B cell (primary cell): ENCODE results near the gene COLEC12. TPM values are rescaled to one million over a fixed set of nuclear protein-coding genes. Genes with fewer than 3 reads are reported as not detected.

Experiments
- ATAC-seq: fragments of 200-7000 bp; cut with Tn5 transposase; one replicate; pipeline ENCODE4 v1.10.0; 2021; ENCODE audit warnings: low read depth, mild to moderate bottlenecking, moderate number of reproducible peaks, moderate library complexity
- CTCF ChIA-PET: fragments of 350-600 bp; sonication (Branson Sonifier 250); formaldehyde crosslinking; loops from one replicate; lab custom pipeline; 2021; ENCODE audit warnings: antibody characterized with exemption, inconsistent platforms; lab: Charles Lee
- POLR2A ChIA-PET: fragments of 350-600 bp; sonication (Branson Sonifier 250); formaldehyde crosslinking; loops from one replicate; lab custom pipeline; 2021; ENCODE audit warnings: antibody characterized with exemption; lab: Charles Lee
- DNase-seq: peaks from one replicate; pipeline ENCODE4 v3.0.0; 2013
- H2AFZ ChIP-seq: 2 replicates; pipeline ENCODE4 v1.6.1; 2012; ENCODE audit warnings: mild to moderate bottlenecking, low read depth, low read length; ENCODE audit not compliant: insufficient read depth, poor library complexity, severe bottlenecking
- H3K27ac ChIP-seq, 2 donors: 1 replicate in 1 of 2; 2 replicates in 1 of 2; pipeline ENCODE4 v1.5.1; 2012 to 2013; ENCODE audit warnings: low read length in 2 of 2, mild to moderate bottlenecking in 2 of 2, moderate library complexity in 1 of 2
- H3K27me3 ChIP-seq, 4 experiments: fragments of 200-600 bp in 1 of 4; sonication (generic) in 1 of 4; replicated peaks in 1 of 4; 1 replicate in 2 of 4; 2 replicates in 2 of 4; pipeline versions ENCODE4 v1.6.1 to v1.7.0; 2013 to 2016; ENCODE audit warnings: low read length in 3 of 4, mild to moderate bottlenecking in 2 of 4, mixed read lengths in 1 of 4, moderate library complexity in 1 of 4; ENCODE audit not compliant: insufficient read depth in 4 of 4, control insufficient read depth in 3 of 4; ENCODE audit errors: control extremely low read depth in 1 of 4
- H3K36me3 ChIP-seq, 2 experiments: replicated peaks in 1 of 2; 1 replicate in 1 of 2; 2 replicates in 1 of 2; pipeline versions ENCODE4 v1.6.1 to v1.7.1; 2013; ENCODE audit warnings: low read length in 1 of 2; ENCODE audit not compliant: insufficient read depth in 2 of 2, control insufficient read depth in 1 of 2; ENCODE audit errors: control extremely low read depth in 1 of 2, extremely low read depth in 1 of 2
- H3K4me1 ChIP-seq, 2 donors: fragments of 200-600 bp in 1 of 2; sonication (generic) in 1 of 2; 1 replicate in 1 of 2; 2 replicates in 1 of 2; pipeline versions ENCODE4 v1.5.1 to v1.6.1; 2013 to 2017; ENCODE audit warnings: low read length in 2 of 2; ENCODE audit not compliant: control insufficient read depth in 2 of 2, insufficient read depth in 2 of 2
- H3K4me2 ChIP-seq: replicated peaks from 2 replicates; pipeline ENCODE3; 2012; ENCODE audit warnings: mild to moderate bottlenecking, low read depth, low read length; ENCODE audit not compliant: poor library complexity, severe bottlenecking
- H3K4me3 ChIP-seq, 5 experiments: fragments of 200-600 bp in 1 of 5; sonication (generic) in 1 of 5; 1 replicate in 3 of 5; 2 replicates in 2 of 5; pipeline versions ENCODE4 v1.5.1 to v1.7.0; 2011 to 2016; ENCODE audit warnings: low read length in 4 of 5, mild to moderate bottlenecking in 4 of 5, low read depth in 2 of 5, control low read depth in 1 of 5, moderate library complexity in 1 of 5; ENCODE audit not compliant: insufficient read depth in 1 of 5; ENCODE audit errors: control extremely low read depth in 1 of 5, extremely low read depth in 1 of 5
- H3K79me2 ChIP-seq: fragments of 200-600 bp; sonication (generic); one replicate; pipeline ENCODE4 v1.6.0; 2016; ENCODE audit warnings: low read length; ENCODE audit not compliant: control insufficient read depth, insufficient read depth
- H3K9ac ChIP-seq: fragments of 200-600 bp; sonication (generic); 2 replicates; pipeline ENCODE4 v1.6.1; 2017; ENCODE audit warnings: mild to moderate bottlenecking, low read length, moderate library complexity
- H3K9me3 ChIP-seq, 3 donors: one replicate each; pipeline versions ENCODE4 v1.6.1 to v1.7.1; 2013; ENCODE audit warnings: low read length in 2 of 3; ENCODE audit not compliant: control insufficient read depth in 2 of 3, insufficient read depth in 1 of 3; ENCODE audit errors: control extremely low read depth in 1 of 3
- H4K20me1 ChIP-seq: 2 replicates; pipeline ENCODE4 v1.6.0; 2012; ENCODE audit warnings: mild to moderate bottlenecking, low read length; ENCODE audit not compliant: insufficient read depth, control insufficient read depth, poor library complexity, severe bottlenecking
- H3K27ac Mint-ChIP-seq: one replicate; pipeline ENCODE4 v1.8.0; 2021; ENCODE audit warnings: mixed read lengths
- H3K27me3 Mint-ChIP-seq: one replicate; pipeline ENCODE4 v1.8.0; 2021; ENCODE audit warnings: mixed read lengths
- H3K4me1 Mint-ChIP-seq: one replicate; pipeline ENCODE4 v1.8.0; 2021; ENCODE audit warnings: mixed read lengths
- H3K4me3 Mint-ChIP-seq: one replicate; pipeline ENCODE4 v1.8.0; 2021; ENCODE audit warnings: mixed read lengths
- H3K9me3 Mint-ChIP-seq: one replicate; pipeline ENCODE4 v1.8.0; 2022; ENCODE audit warnings: mixed read lengths; ENCODE audit not compliant: insufficient read depth
- CTCF ChIP-seq: fragments of 200-600 bp; IDR thresholded peaks from one replicate; pipeline ENCODE4 v1.8.0; 2022; ENCODE audit warnings: antibody characterized with exemption, mild to moderate bottlenecking
- EZH2 ChIP-seq: IDR thresholded peaks from 2 replicates; pipeline ENCODE4 v1.6.1; 2012; ENCODE audit warnings: borderline replicate concordance, low read depth, mild to moderate bottlenecking, moderate library complexity, low read length; ENCODE audit not compliant: insufficient read depth, poor library complexity, severe bottlenecking
- WGBS: methylation state at CpG from one replicate; pipeline ENCODE4 v1.1.5; 2013; ENCODE audit warnings: missing lambda C conversion rate; ENCODE audit not compliant: insufficient coverage; 5-methylcytosine and 5-hydroxymethylcytosine counted together
- intact Hi-C: fragments of 100-400 bp; cut with micrococcal nuclease; formaldehyde crosslinking; loops from one replicate; pipeline ENCODE4 v1.10.0; 2022
- polyA plus RNA-seq: library from polyadenylated mRNA; depleted of rRNA; stranded (reverse); fragments of >200 nt; gene quantifications from 2 replicates; pipeline ENCODE4 v1.2.3, GENCODE V29; 2012
- total RNA-seq, 2 donors: library from RNA; stranded (reverse); fragments of 120-200 nt in 1 of 2; gene quantifications; 1 replicate in 1 of 2; 2 replicates in 1 of 2; pipeline versions ENCODE4 v1.2.3 to v1.2.4, GENCODE V29; 2013 to 2022

Gene COLEC12
- total and polyA plus RNA-seq, 2 donors (not counting 1 experiment from before 2014, with no cell fraction given): not detected

- ChIA-PET POLR2A (no interaction called here), CTCF (no interaction called here)
- 67% methylated on average over 3 of the region's 11 CpGs for WGBS
- Histone ChIP-seq H2AFZ (no peak overlapping the region), H3K79me2 (no peaks in the 10 kb centered on the region), H3K9me3 (no peaks in the 10 kb centered on the region), H3K9ac (no peak overlapping the region), H3K36me3 (no peaks in the 10 kb centered on the region), H3K4me1 (peaks cover 5% of the 10 kb centered on the region in 2 donors), H3K27me3 (peaks cover 0 to 15% (median 9%) of the 10 kb centered on the region in 4 experiments), H3K4me2 (no peak overlapping the region), H4K20me1 (no peaks in the 10 kb centered on the region), H3K4me3 (no peak overlapping the region), H3K27ac (no peak overlapping the region)
- no peak for ATAC-seq
- Mint-ChIP-seq H3K9me3 (no peaks in the 10 kb centered on the region), H3K27me3 (peaks cover 47% of the 10 kb centered on the region), H3K4me3 (peak overlapping the region; percentile 10), H3K27ac (no peak overlapping the region), H3K4me1 (peaks cover 5% of the 10 kb centered on the region)
- intact Hi-C loops: no loop called here
- no peak for DNase-seq
- TF ChIP-seq EZH2 (no peak), CTCF (no peak)
Observed at GRCh38 chr18:501406-501714, 859 bp upstream of the COLEC12 start.

GRCh38 chr18:499776-500631, 497 bp downstream of the COLEC12 start:
- H3K79me2 ChIP-seq: no peaks in the 10 kb centered on the region
- ATAC-seq (no peak), DNase-seq (no peak)
- Mint-ChIP-seq H3K4me1 (peaks cover 5% of the 10 kb centered on the region), H3K4me3 (no peak overlapping the region), H3K9me3 (no peaks in the 10 kb centered on the region), H3K27me3 (peaks cover 46% of the 10 kb centered on the region), H3K27ac (no peak overlapping the region)
- no peaks in the 10 kb centered on the region for H4K20me1 ChIP-seq
- H3K27ac ChIP-seq: no peak overlapping the region
- H3K9me3 ChIP-seq: no peaks in the 10 kb centered on the region
- no peak overlapping the region for H2AFZ ChIP-seq
- TF ChIP-seq CTCF: no peak
- TF ChIP-seq EZH2: no peak
- peak overlapping the region; percentile 19 for H3K4me2 ChIP-seq
- no peak overlapping the region for H3K4me3 ChIP-seq
- H3K9ac ChIP-seq: no peak overlapping the region
- intact Hi-C loops: no loop called here
- H3K36me3 ChIP-seq: no peaks in the 10 kb centered on the region
- H3K4me1 ChIP-seq: peaks cover 5% of the 10 kb centered on the region in 2 donors
- 5% methylated on average over 93 of the region's 93 CpGs for WGBS
- H3K27me3 ChIP-seq: peaks cover 0 to 17% (median 9%) of the 10 kb centered on the region in 4 experiments
- ChIA-PET CTCF (no interaction called here), POLR2A (no interaction called here)
